ENCODE data around the gene SLC22A17. TPM values are rescaled to one million over a fixed set of nuclear protein-coding genes. Genes with fewer than 3 reads are reported as not detected.
A peak's percentile ranks its signal among the peaks of the same experiment; 100 is the strongest.

Gene SLC22A17
- total RNA-seq, 4 donors from 2014 or later = 22.7 to 36.4 (median 30.4) TPM

GRCh38 chr14:23299986-23300686 lies 52.6 kb downstream of the SLC22A17 start:
- Histone ChIP-seq H3K27me3 (no peaks in the 10 kb centered on the region), H3K36me3 (peaks cover 0 to 21% of the 10 kb centered on the region in 2 donors), H3K27ac (peak overlapping the region; percentile 97 to 99 (median 98)), H3K4me3 (peak overlapping the region; percentile 68 to 81), H3K9me3 (no peaks in the 10 kb centered on the region), H3K4me1 (peaks cover 5 to 44% (median 6%) of the 10 kb centered on the region in 3 donors)
- TF ChIP-seq CTCF (IDR thresholded peaks at IDR 0.05) (no peak), POLR2A (IDR thresholded peaks at IDR 0.05) (no peak), EP300 (IDR thresholded peaks at IDR 0.05) (no peak), POLR2AphosphoS5 (IDR thresholded peaks at IDR 0.05) (no peak)
- no peak for ATAC-seq
- whole genome bisulfite sequencing, 2 donors (ENCODE audit: low coverage in 1 of 2) = 42 to 51% methylated on average over 4 to 8 of the region's 10 CpGs

GRCh38 chr14:23299211-23299957 lies 53.3 kb downstream of the SLC22A17 start:
- Histone ChIP-seq H3K27ac (peak overlapping the region in 3 of 4 donors; percentile 98 to 99 (median 99)), H3K27me3 (no peaks in the 10 kb centered on the region), H3K36me3 (peaks cover 0 to 21% of the 10 kb centered on the region in 2 donors), H3K9me3 (no peaks in the 10 kb centered on the region), H3K4me1 (peaks cover 5 to 48% (median 6%) of the 10 kb centered on the region in 3 donors), H3K4me3 (no peak overlapping the region)
- TF ChIP-seq POLR2AphosphoS5 (IDR thresholded peaks at IDR 0.05) (no peak), CTCF (IDR thresholded peaks at IDR 0.05) (no peak), EP300 (IDR thresholded peaks at IDR 0.05) (no peak), POLR2A (IDR thresholded peaks at IDR 0.05) (no peak)
- ATAC-seq = no peak
- WGBS, 2 donors (ENCODE audit: low coverage in 1 of 2) = 85 to 100% methylated on average over 1 to 2 of the region's 2 CpGs

- WGBS, 2 donors (ENCODE audit: low coverage in 1 of 2) = 77 to 84% methylated on average over 2 to 5 of the region's 7 CpGs
- peaks cover 5% of the 10 kb centered on the region for H3K27me3 ChIP-seq
- ATAC-seq = no peak
- H3K4me1 ChIP-seq = peaks cover 5 to 40% (median 6%) of the 10 kb centered on the region in 3 donors
- peak overlapping the region in 2 of 4 donors; percentile 39 to 98 for H3K27ac ChIP-seq
- no peaks in the 10 kb centered on the region for H3K9me3 ChIP-seq
- H3K4me3 ChIP-seq = no peak overlapping the region
- peaks cover 0 to 21% of the 10 kb centered on the region in 2 donors for H3K36me3 ChIP-seq
- no peak for TF ChIP-seq CTCF (IDR thresholded peaks at IDR 0.05)
- no peak for TF ChIP-seq POLR2AphosphoS5 (IDR thresholded peaks at IDR 0.05)
- TF ChIP-seq EP300 (IDR thresholded peaks at IDR 0.05) = no peak
- no peak for TF ChIP-seq POLR2A (IDR thresholded peaks at IDR 0.05)
Measured at GRCh38 chr14:23297611-23298277, 54.9 kb downstream of the SLC22A17 start.

- peaks cover 5 to 38% (median 6%) of the 10 kb centered on the region in 3 donors for H3K4me1 ChIP-seq
- WGBS, 2 donors (ENCODE audit: low coverage in 1 of 2) = 81 to 90% methylated on average over 4 to 7 of the region's 7 CpGs
- H3K36me3 ChIP-seq = peaks cover 0 to 21% of the 10 kb centered on the region in 2 donors
- no peak overlapping the region for H3K4me3 ChIP-seq
- TF ChIP-seq POLR2A (IDR thresholded peaks at IDR 0.05) (no peak), EP300 (IDR thresholded peaks at IDR 0.05) (no peak), CTCF (IDR thresholded peaks at IDR 0.05) (no peak), POLR2AphosphoS5 (IDR thresholded peaks at IDR 0.05) (no peak)
- no peaks in the 10 kb centered on the region for H3K9me3 ChIP-seq
- peak overlapping the region in 2 of 4 donors; percentile 6 to 39 for H3K27ac ChIP-seq
- H3K27me3 ChIP-seq = peaks cover 5% of the 10 kb centered on the region
- no peak for ATAC-seq
Measured at GRCh38 chr14:23297096-23297495, 55.6 kb downstream of the SLC22A17 start.

Small RNA genes lying within 50 kb of the gene (small RNA-seq; reads per million reads assigned to genes)
- 0 reads per million in 4 donors for gene MIR208A

Other genes with a start within 250 kb of the SLC22A17 start
- gene CIROP, start 247.9 kb downstream of the SLC22A17 start, total RNA-seq = under 1 TPM in 2 of 4 donors, not detected in 2; 0.13 to 0.31 TPM
- not detected for gene CEBPE, start 233.6 kb downstream of the SLC22A17 start, total RNA-seq
- 10 to 100 TPM; 21.6 to 56.7 (median 32.2) TPM for gene SLC7A8, start 169.2 kb downstream of the SLC22A17 start, total RNA-seq
- gene RNF212B, start 115.0 kb downstream of the SLC22A17 start, total RNA-seq = not detected
- gene HOMEZ, start 66.8 kb downstream of the SLC22A17 start, total RNA-seq = 10 to 100 TPM in 2 of 4 donors, 1 to 10 TPM in 2; 7.5 to 11.3 (median 9.4) TPM
- 10 to 100 TPM in 1 of 4 donors, 1 to 10 TPM in 3; 4.4 to 14.0 (median 7.2) TPM for gene PPP1R3E, start 50.0 kb downstream of the SLC22A17 start, total RNA-seq
- gene BCL2L2, start 46.1 kb downstream of the SLC22A17 start, total RNA-seq = 100 to 1,000 TPM in 3 of 4 donors, 10 to 100 TPM in 1; 99.1 to 157 (median 117) TPM
- 10 to 100 TPM; 56.3 to 59.8 (median 57.5) TPM for gene PABPN1, start 31.4 kb downstream of the SLC22A17 start, total RNA-seq
- gene EFS, start 12.3 kb upstream of the SLC22A17 start, total RNA-seq = 10 to 100 TPM; 10.6 to 22.6 (median 14.6) TPM
- not detected for gene IL25, start 19.9 kb upstream of the SLC22A17 start, total RNA-seq
- gene CMTM5, start 24.2 kb upstream of the SLC22A17 start, total RNA-seq = 1 to 10 TPM in 2 of 4 donors, under 1 TPM in 1, not detected in 1; 0.81 to 2.3 (median 1.2) TPM
- not detected for gene MYH6, start 55.4 kb upstream of the SLC22A17 start, total RNA-seq
- gene MYH7, start 82.8 kb upstream of the SLC22A17 start, total RNA-seq = not detected
- 10 to 100 TPM; 22.0 to 47.1 (median 38.1) TPM for gene NGDN, start 116.8 kb upstream of the SLC22A17 start, total RNA-seq
- 1 to 10 TPM in 2 of 4 donors, under 1 TPM in 2; 0.13 to 2.5 (median 1.2) TPM for gene ZFHX2, start 198.9 kb upstream of the SLC22A17 start, total RNA-seq
- gene THTPA, start 203.4 kb upstream of the SLC22A17 start, total RNA-seq = 10 to 100 TPM; 17.7 to 28.8 (median 21.3) TPM
- gene AP1G2, start 214.9 kb upstream of the SLC22A17 start, total RNA-seq = 10 to 100 TPM in 3 of 4 donors, 1 to 10 TPM in 1; 7.2 to 43.1 (median 21.9) TPM
- 1 to 10 TPM in 3 of 4 donors, under 1 TPM in 1; 0.78 to 2.7 (median 1.5) TPM for gene JPH4, start 225.9 kb upstream of the SLC22A17 start, total RNA-seq

All from gastroesophageal sphincter (tissue), 4 donors.